Measurements from ENCODE around the gene MOCS3.

- TF ChIP-seq, protein P1, sequence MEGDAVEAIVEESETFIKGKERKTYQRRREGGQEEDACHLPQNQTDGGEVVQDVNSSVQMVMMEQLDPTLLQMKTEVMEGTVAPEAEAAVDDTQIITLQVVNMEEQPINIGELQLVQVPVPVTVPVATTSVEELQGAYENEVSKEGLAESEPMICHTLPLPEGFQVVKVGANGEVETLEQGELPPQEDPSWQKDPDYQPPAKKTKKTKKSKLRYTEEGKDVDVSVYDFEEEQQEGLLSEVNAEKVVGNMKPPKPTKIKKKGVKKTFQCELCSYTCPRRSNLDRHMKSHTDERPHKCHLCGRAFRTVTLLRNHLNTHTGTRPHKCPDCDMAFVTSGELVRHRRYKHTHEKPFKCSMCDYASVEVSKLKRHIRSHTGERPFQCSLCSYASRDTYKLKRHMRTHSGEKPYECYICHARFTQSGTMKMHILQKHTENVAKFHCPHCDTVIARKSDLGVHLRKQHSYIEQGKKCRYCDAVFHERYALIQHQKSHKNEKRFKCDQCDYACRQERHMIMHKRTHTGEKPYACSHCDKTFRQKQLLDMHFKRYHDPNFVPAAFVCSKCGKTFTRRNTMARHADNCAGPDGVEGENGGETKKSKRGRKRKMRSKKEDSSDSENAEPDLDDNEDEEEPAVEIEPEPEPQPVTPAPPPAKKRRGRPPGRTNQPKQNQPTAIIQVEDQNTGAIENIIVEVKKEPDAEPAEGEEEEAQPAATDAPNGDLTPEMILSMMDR (IDR thresholded peaks at IDR 0.05) = no peak
- TF ChIP-seq EZH2 (IDR thresholded peaks at IDR 0.05; ENCODE audit: borderline replicate concordance, insufficient read depth, low read depth, low read length, poor library complexity, severe bottlenecking) = no peak
Observed at GRCh38 chr20:50932691-50933280, 25.8 kb upstream of the MOCS3 start.

Data from B cell (primary cell).